Stimulated activated CD4-positive, alpha-beta T cell treated with anti-CD3 and anti-CD28 coated beads, Interleukin-15, amount 100 ng/mL, for 1 hour (primary cell): Measurements from ENCODE around the gene CLCN2.
"Not testable (repeated sequence)": the region's sequence is repeated elsewhere in the genome, so short reads cannot be mapped to it uniquely, and the experiment has no call there.

Source experiments
- DNase-seq, 2 donors: peaks; one replicate each; pipeline ENCODE4 v3.0.0-alpha.2; 2020; ENCODE audit warnings: low read depth in 1 of 2, low spot score in 1 of 2

Gene CLCN2

DNA sequence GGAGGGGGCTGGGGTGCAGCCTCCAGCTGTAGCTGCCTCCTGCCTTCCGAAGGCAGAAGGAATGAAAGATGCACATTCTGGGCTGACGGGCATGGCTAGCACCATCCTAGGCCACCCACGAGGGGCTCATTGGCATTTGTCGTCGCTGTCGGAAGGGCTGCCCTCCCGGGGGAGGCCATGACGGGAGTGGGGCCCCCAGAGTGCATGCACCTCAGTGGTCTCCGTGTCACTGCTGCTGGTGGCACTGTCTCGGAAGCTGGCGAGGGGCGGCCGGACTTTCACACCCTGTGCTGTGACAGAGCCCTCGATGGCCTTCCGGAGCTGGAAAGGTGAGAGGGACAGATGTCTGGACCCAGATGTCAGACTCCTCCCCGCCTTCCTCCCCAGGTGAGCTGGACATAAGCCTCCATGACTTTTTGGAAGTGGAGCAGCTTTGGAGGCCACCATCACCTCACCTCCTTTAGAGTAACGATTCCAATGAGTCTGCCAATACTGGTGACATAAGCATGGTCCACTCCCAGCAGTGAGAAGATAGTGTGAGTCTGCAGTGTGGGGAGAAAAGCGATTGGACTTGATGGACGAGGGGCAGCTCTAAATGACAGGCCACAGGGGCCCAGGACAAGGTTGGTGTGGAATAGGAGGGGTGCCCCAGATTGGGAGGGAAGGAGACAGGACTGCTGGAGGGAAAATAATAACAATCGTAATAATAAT lies 14.8 kb downstream of the CLCN2 start:
- DNase-seq: no peak

DNA sequence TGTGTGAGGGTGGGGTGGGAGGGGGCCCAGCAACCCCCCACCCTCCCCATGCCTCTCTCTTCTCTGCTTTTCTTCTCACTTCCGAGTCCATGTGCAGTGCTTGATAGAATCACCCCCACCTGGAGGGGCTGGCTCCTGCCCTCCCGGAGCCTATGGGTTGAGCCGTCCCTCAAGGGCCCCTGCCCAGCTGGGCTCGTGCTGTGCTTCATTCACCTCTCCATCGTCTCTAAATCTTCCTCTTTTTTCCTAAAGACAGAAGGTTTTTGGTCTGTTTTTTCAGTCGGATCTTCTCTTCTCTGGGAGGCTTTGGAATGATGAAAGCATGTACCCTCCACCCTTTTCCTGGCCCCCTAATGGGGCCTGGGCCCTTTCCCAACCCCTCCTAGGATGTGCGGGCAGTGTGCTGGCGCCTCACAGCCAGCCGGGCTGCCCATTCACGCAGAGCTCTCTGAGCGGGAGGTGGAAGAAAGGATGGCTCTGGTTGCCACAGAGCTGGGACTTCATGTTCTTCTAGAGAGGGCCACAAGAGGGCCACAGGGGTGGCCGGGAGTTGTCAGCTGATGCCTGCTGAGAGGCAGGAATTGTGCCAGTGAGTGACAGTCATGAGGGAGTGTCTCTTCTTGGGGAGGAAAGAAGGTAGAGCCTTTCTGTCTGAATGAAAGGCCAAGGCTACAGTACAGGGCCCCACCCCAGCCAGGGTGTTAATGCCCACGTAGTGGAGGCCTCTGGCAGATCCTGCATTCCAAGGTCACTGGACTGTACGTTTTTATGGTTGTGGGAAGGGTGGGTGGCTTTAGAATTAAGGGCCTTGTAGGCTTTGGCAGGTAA lies 15.9 kb downstream of the CLCN2 start:
- DNase-seq: no peak

DNA sequence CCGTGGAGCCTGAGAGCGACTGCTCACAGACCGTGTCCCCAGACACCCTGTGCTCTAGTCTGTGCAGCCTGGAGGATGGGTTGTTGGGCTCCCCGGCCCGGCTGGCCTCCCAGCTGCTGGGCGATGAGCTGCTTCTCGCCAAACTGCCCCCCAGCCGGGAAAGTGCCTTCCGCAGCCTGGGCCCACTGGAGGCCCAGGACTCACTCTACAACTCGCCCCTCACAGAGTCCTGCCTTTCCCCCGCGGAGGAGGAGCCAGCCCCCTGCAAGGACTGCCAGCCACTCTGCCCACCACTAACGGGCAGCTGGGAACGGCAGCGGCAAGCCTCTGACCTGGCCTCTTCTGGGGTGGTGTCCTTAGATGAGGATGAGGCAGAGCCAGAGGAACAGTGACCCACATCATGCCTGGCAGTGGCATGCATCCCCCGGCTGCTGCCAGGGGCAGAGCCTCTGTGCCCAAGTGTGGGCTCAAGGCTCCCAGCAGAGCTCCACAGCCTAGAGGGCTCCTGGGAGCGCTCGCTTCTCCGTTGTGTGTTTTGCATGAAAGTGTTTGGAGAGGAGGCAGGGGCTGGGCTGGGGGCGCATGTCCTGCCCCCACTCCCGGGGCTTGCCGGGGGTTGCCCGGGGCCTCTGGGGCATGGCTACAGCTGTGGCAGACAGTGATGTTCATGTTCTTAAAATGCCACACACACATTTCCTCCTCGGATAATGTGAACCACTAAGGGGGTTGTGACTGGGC lies 16.7 kb downstream of the CLCN2 start:
- no peak for DNase-seq

DNA sequence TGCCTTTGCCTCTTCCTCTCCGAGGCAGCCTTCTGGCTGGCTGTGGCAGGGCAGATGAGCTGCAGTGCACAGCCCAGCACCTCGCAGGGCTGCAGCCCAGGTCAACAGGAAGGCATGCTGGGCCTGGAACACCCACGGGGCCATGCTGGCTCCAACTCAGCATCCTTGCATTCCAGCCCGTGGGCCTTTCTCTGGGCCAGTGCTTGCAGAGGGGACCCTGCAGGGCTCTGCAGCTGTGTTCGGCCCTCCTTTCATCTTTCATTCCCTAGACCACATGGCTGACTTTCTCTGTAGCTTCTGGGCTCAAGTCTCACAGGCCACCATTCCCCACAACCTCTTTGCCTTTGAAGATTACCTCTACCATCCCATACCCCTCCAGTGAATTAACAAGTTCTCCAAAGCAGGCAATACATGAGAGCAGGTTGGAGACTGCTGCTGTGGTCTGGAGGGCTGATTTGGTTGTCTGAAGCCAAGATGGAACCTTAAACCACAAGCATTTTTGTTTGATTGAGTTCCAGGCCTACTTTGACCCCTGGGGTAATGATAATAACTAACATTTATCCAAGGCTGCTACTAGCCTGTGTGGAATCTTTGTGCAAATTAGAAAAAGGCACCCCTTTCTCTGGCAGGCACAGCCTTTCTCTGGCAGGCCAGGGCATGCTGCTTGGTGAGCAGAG lies 18.1 kb downstream of the CLCN2 start:
- no peak for DNase-seq

DNA sequence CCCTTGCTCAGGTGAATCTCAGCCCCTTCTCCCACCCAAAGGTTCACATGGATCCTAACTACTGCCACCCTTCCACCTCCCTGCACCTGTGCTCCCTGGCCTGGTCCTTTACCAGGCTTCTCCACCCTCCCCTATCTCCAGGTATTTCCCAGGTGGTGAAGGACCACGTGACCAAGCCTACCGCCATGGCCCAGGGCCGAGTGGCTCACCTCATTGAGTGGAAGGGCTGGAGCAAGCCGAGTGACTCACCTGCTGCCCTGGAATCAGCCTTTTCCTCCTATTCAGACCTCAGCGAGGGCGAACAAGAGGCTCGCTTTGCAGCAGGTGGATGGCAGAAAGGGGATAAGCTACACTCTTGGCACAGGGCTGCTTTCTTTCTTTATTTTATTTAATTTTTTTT lies 19.5 kb downstream of the CLCN2 start:
- no peak for DNase-seq

DNA sequence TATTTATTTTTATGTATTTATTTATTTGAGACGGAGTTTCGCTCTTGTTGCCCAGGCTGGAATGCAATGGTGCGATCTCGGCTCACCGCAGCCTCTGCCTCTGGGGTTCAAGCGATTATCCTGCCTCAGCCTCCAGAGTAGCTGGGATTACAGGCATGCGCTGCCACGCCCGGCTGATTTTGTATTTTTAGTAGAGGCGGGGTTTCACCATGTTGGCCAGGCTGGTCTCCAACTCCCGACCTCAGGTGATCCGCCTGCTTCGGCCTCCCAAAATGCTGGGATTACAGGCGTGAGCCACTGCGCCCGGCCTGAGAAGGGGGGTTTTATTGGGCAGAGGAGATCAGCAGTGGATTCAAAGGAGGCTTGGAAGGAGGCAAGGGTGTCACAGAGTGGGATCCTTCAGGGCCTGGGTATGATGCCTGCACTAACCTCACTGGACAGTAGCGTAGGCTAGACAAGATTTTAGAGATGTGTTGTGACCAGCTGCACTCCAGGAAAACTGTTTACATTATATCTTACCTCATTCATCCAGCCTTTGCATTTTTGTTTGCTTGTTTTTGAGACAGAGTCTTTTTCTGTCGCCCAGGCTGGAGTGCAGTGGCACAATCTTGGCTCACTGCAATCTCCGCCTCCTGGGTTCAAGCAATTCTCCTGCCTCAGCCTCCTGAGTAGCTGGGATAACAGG lies 21.8 kb downstream of the CLCN2 start:
- not testable (repeated sequence) for DNase-seq

DNA sequence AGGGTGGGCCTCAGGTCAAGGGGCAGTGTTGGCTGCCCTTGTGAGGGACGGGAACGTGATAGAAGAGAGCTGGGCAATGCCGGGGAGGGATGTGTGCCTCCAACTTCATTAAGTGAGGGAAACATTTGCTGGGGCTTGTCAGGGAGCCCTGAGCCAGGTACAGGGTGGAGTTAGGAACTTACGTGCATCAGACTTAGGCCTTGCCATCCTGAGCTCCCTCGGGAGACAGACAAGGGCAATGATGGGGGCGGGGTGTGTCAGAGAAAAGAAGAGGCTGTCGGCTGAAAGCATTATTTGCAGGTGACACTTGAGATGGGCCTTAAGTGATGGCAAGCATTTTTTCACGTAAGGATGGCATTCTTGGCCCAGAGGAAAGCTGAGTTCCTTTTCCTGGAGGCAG lies 22.4 kb downstream of the CLCN2 start:
- DNase-seq: no peak

DNA sequence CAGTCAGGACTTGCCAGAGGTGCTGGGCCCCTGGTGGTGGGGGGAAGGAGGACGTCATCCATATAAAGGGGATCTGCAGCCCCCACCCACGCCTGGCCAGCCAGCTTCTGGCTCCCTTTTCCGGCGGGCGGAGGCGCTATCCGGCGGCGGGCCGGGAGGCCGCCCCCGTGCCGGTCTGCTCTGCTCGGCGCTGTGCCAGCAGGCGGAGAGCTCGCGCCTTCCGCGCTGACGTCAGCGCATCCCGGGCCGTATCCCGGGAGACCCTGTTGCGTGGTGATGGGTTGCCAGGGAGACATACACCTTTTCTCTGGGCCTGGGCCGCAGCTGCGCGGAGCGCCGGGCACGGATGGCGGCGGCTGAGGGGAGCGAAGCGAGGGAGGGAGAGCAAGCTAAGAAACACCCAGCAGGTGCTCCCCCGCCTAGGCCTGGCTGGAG lies 22.9 kb downstream of the CLCN2 start:
- no peak for DNase-seq

DNA sequence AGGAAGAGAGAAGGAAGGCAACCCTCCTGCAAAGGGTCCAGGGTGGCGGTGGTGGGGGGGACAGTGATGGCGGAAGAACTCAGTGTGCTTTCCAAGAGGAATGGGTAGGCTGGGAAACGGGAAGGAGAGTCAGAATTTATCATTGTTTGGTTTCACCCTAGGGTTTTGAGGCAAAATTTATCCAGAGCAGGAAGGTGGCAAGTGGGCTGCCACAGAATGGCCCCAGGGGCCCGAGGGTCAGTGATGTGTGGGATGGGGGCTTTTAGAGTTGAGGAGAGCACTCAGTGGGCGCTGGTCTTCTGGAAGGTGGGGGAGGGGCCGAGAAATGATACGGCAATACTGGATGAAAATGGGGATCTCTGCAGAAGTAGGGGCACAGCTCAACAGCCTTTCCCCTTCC lies 23.4 kb downstream of the CLCN2 start:
- DNase-seq: no peak

DNA sequence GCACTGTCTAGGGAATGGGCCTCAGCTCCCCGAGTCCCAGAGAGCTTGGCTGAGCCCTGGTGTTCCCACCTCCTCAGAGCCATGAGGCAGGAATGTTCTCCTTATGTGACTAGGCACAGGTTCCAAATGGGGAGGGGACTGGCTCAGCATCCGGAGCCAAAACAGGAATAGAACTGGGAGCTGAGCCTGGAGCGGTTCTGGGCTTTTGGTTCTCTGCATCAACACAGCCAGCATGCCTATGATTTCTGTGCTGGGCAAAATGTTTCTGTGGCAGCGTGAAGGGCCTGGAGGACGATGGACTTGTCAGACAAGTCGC lies 24.0 kb downstream of the CLCN2 start, which contains the start of gene FAM131A:
Gene FAM131A, plus strand, starts transcription at position 202 of the 316 bp plus-strand sequence. Its CDS starts 31 bp downstream, at position 233.
- DNase-seq: no peak

DNA sequence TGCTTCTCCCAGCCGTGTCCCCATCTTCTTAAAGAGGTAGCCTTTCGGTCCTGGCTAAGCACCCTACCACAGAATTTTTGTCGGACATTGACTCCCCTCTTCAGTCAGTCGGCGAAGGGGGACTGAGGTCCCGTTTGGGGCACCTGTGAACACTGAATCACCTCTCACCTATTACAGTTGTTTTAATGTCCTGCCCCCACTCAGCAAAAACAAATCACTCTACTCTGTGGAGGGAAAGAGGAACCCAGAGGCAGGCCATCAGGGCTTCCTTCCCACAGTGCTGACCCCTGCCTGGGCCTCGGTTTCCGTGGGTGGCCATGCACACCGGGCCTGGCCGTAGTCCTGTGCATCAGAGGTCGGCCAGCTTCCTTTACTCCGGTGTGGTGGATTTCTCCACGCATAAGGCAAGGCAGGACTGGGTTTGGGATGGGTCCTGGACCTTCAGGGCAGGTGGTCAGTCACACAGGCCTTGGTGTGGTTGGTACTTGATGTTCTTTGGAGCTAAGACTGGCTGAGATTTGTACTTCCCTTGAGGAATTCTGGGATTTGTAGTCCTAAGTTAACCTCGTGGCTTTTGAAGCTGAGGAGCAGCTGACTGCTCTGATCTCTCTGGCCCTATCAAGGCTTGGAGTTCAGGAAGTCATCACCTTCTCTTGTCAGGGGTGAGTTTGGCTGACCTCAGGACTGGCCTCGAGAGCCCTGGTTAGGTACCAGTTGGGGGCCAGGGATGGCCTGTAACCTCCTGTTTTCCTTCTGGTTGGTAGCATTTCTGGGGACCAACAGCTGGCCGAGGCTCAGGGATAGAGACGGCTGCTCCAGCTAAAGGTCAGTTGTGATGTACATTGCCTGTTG lies 24.6 kb downstream of the CLCN2 start:
- no peak for DNase-seq

DNA sequence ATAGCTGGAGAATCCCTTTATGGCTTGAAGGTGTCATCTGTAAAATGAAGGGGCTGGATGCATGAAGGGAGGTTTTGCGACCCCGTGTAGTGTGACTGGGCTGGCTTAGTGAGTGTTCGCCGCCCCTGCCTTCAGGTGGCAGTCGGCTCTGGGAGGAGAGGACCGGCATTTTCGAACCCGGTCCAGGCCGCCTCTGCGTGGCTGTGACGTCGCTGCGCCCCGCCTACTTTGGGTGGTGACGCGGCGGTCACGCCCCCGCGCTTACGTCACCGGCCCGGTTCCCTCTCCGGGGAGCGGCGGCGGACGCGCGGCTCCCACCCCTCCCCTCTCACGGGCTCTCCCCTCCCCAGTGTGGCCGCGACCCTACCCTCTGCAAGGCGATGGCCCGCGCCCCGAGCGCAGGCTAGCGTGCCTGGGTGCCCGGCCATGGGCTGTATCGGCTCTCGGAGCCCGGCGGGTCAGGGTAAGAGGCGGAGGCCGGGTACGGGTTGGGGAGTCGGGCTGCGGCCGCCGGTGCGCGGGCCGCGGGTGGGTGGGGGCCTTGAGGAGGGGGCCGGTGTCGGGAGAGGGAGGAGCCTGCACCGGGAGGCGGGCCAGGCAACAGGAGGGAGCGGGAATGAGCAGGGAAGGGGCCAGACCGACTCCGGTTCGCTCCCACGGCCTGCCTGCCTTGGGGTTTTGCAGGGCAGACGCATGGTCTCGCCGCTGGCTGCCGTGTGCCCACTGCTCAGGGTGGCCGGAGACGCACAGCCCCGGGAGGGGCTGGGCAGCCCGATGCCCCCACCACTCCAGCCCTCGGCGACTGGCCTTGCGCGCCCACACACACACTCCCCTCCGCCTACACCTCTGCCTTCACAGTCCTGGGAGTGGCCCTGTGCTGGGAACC lies 25.5 kb downstream of the CLCN2 start:
- DNase-seq: peak; percentile 77 to 86

DNA sequence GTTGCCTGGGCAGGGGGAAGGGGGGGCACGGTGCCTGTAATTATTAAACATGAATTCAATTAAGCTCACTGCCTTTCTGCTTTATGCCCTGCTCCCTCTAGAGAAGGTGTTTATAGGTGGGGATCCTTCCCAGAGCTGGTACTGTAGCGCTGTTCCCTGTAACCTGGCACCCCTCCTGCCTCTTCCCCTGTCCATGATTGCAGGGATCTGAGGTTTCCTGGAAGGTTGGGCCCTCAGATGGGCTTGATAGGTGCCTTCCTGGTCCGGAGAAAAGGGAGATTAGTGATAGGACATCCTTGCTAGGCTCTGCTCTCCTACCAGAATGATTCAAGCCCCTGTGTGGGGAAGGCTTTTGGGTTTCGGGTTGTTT lies 26.1 kb downstream of the CLCN2 start:
- no peak for DNase-seq

DNA sequence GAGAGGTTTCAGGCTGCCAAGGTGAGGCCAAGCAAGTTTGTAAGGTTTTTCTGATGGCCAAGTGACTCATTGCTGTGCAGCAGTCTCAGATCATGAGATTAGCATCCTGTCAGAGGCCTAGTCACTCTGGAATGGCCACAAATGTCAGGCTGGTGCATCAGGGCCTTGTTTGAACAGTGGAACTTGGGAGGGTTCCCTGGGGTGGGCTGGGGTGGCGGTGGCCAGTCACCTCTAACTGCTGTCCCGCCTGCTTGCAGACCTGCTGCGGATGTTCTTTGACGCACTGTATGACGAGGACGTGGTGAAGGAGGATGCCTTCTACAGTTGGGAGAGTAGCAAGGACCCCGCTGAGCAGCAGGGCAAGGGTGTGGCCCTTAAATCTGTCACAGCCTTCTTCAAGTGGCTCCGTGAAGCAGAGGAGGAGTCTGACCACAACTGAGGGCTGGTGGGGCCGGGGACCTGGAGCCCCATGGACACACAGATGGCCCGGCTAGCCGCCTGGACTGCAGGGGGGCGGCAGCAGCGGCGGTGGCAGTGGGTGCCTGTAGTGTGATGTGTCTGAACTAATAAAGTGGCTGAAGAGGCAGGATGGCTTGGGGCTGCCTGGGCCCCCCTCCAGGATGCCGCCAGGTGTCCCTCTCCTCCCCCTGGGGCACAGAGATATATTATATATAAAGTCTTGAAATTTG lies 26.8 kb downstream of the CLCN2 start:
- DNase-seq: no peak

DNA sequence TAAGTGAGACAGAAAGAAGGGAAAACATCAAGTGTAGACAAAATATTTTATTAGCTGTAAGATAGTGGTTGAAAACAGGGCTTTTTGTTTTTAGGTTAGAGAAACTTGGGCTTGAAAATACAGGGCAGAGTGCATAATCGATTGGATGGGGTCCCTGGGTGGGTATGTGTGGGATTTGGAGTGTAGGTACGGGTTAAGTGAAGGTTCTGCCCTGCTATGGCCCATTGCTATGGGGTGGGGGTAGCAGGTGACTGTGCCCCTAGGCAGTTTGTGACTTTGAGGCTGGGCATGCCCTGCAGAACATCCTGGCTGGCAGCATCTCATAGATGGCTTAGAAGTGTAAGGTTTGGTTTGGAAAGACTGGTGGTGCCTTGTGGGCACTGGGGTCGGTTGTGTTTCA lies 27.7 kb downstream of the CLCN2 start:
- no peak for DNase-seq

DNA sequence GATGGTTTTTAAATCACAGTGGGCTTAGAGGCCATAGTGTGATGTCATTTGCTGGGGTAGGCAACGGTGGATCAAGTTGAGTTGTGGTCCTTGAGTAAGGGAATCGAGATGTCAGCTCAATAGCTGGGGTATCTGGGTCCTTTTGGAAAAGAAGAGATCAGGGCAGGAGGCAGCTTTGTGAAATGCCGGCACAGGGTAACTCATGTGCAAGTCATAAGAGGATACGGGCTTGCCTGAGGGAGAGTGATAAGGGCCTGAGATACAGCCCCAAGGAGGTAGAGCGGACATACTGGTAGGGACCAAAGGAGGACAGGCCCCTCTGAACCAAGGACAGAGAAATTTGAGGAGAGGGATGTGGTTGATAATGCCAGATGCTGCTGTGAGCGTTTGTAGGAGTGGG lies 28.2 kb downstream of the CLCN2 start:
- no peak for DNase-seq

DNA sequence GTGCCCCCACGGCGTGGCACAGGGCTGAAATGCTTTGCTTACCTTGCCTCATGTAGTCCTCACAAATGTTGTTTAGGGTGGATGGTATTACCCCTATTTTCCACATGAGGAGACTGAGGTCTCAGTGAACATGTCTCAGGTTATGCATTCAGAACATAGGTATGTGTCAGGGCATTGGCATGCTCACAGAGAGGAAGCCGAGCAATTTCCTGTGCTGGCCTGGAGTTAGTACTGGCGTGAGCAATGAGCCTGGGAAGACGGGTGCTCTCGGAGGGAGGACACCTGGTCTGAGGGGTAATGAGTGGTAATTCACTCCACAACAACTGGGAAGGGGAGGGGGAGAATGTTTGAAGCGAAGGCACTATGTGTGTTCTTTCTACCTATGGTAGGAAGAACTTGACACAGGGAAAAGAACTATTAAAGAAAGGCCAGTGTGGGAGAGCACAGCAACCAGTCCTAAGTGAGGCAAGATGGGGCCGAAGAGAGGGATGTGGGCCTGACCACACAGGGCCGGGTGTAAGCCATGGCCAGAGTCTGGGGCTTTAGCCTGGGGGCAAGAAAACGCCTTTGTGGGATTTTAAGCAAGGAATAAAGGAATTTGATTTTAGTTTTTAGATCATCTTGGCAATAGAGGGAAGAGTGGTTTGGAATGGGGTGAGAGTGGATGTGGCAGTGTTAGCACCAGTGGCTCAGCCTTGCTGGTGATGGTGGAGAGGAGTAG lies 28.9 kb downstream of the CLCN2 start:
- DNase-seq: no peak

DNA sequence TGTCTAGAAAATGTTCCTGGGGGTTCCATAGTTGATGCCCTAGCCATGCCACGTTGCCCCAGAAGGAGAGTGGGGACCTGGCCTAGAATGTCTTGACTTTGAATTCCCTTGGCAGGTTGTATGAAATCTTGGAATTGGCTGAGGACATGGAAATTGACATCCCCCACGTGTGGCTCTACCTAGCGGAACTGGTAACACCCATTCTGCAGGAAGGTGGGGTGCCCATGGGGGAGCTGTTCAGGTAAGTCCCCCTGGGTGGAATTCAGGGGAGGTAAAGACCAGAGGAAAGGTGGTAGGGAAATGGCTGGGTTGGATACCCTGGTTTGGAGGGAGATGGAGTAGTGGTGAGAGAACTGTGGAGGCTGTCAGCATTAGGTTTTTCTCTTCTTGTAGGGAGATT lies 32.9 kb downstream of the CLCN2 start:
- no peak for DNase-seq
